ENCODE measurements around the gene SDCBP2.
A peak's percentile ranks its signal among the peaks of the same experiment; 100 is the strongest.

SDCBP2 gene

DNA sequence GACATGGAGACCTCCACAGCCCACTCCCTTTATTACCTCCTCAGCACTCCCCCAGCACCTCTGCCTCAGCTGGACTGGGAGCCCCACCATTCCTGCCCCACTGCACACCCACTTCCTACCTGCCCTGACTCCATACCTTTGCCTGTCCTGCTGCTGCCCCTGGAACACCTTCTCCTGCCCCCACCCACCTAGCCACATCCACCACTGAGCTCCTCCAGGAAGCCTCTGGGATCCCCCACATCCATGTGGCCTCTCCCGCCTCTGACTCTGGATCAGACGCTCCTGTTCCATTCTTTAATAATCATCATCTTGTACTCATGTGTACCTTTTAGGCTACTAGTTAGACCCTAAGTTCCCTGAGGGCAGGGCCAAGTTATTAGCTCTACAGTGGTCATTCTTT is 2.2 kb upstream of the SDCBP2 start:
- DNase-seq (ENCODE audit: low read depth, low spot score), result no peak

DNA sequence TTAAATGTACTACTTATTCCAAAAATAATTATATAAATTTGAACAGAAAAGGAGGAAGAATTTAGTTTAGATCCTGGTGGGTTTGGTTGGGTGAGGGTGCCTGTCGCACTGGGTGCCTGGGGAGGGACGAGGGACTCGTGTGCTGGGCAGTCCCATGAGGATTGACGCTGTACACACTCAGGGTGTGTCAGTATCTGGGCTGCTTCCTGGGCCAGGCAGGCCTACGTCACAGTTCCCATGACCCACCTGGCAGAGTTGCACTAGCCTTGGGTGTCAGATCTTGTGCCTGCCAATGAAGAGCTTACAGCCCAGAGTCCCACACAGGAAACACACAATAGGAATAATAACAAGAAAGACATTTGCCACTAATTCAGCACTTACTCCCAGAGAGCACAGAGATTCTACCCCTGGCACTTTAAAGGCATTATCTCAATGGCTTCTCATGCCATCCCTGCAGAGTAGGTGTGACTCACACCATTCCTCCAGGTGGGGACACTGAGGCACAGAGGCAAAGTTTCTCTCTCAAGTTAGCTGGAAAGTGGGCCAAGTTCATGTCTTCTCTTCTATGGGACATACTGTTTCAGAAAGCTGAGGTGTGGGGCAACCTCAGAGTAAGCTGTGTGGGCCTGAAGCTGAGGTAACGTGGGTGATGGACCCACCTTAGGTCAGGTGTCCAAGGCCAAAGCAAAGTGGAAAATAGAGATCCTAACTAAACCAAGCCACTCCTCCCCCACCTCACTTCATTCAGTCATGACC is 1.3 kb upstream of the SDCBP2 start:
- no peak for DNase-seq (ENCODE audit: low read depth, low spot score)

DNA sequence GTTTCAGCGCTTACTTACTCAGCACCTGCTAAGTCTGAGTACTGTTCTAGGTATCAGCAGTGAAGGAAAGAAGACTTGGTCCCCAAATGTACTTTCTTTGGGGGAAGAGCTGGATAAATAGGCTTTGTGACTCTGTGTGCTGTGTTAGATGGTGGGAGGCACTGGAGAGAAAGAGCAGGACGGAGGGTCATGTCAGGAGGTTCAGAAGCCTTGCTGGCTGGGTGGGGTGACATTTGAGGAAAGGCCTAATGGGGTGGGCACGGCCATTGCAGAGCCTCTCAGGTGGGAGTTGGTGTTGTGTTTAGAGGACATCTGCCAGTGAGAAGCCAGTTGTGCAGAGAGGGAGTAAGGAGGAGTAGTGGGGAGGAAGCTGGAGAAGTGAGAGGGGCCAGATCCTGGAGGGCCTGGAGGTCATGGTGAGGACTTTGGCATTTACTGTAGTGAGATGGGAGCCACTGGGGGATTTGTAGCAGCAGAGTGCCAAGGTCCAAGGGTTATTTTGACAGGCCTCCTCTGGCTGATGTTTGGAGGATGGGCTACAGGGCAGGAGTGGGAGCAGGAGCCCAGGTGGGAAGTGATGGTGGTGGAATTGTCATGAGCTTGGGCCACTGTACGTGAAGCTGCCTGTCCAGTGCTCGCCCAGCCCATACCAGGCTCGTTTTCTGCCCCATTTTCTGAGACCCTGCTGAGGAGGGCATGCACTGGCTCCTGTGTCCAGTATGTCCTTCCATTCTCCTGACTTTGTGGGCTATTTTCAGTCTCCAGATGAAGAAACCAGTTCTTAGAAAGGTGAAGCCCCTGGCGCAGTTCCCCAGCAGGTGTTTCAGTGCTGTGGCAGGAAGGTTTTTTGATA is 886 bp downstream of the SDCBP2 start:
- no peak for DNase-seq (ENCODE audit: low read depth, low spot score)

DNA sequence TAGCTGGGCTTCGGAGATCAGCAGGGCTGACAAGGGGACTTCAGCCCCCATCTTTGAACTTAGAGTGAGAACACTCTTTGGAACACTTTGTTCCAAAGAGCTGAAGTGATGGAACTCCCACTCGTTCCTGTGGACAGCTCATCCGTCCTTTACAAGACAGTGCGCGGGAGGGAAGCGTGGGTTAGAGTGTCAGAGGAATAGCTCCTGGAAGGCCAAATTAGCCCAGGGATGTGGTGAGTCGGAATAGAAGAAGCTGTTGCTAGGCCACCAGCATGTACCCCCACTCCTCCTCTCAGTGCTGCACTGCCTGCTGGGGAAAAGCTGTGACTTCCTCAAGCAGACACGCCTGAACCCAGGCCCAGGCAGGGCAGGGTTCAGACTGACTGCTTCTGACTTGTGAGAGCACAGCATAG is 1.7 kb downstream of the SDCBP2 start:
- DNase-seq (ENCODE audit: low read depth, low spot score), result no peak

DNA sequence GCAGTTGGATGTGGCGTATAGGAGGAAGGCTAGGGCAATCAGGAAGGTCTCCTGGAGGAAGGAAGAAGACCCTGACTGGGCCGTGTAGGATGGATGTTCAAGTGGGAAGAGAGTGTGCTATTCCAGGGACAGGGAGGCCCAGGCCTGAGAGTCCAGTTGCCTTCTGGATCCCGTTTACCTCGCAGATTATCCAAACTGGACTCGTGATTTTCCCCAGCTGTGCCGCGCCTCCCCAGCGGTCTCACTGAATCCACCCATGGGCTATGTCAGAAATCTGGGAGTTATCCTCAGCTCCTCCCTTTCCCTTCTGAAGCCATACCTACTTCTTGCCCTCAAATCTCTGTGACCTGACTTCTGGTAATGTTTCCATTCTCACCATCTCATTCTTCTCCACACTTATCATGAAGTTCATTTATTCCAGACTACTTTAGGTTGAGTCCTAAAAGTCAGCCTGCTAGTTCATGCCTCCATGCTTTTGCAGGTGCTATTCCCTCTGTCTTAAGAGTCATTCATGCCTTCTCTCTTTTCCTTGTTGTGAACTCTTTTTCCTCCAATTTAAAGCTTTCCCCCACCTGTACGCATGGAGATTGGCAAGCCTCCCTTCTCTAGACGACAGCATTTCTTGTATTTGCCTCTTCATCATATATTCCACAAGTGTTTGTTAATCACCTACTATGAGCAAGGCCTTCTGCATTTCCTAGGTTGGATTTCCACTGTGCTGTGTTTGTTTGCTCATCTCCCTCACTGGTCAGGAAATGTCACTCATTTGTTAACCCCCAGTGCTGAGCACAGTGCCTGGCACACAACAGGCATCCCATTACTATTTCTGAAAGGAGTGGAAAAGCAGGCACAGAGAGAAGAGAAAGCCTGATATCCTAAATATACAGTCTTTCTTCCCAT is 2.7 kb downstream of the SDCBP2 start:
- DNase-seq (ENCODE audit: low read depth, low spot score), result no peak

DNA sequence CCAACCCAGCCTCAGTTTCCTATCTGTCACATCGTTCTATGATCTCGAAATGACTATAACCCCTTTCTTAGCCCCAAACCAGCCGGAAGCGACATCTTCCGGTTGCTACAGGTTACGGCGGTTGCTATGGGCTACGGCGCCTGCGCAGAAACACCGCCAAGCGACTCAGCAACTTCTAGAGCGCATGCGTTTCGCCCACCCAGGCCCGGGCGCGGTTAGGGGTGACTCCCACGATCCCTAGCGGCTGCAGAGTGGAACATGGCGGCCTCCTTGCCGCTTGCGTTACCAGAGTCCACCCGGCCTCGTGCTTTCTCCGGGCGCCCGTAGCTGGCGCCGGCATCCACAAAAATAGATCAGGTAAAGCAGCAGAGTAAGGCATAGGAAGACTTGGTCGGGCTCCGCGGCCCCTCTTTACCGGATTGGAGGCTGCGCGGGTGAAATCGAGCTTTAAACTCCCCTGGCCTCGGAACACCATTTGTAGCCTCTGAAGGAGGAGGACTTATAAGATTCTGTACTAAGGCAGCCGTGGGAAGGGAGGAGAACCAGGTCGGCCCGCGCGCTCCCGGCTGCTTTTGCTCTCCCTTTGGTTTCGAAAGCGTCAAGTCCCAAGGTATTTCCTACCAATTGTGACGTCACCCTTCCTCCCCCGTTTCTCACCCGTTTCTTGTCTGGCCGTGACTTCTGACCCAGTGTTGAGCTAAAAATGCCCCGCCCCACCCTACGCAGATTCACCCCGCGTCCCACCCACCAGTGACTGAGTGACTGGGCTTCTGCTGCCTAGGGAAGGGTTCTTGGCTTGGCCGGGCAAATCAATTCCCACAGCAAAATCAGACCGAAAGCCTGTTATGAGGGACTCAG is 3.5 kb downstream of the SDCBP2 start:
- peak; percentile 90 for DNase-seq (ENCODE audit: low read depth, low spot score)

DNA sequence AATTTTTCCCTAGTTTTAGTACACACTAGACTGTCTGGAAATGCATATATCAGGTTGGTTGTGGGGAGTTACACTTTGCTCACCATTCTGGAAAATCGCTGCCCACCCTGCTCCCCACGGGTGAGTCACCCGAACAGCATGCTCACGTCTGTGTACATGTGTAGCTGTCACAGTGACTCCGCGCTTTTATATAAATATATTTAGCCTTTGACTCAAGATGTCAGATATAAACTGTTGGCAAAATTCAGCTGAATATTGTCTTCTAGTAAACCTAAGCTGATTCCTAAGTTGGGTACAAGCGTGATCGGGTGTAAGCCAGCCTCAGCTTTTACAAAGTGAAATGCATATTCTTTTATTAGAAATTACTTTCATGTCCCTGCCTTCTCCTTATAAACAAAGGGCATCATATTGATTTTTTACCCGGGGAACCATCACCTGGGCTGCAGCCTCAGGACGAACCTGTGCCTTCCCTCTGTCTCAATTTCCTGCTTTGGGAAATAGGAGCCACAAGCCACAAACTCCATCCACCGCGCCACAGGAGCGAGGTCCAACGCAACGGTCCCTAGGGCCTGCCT is 4.3 kb downstream of the SDCBP2 start:
- DNase-seq (ENCODE audit: low read depth, low spot score), result no peak

DNA sequence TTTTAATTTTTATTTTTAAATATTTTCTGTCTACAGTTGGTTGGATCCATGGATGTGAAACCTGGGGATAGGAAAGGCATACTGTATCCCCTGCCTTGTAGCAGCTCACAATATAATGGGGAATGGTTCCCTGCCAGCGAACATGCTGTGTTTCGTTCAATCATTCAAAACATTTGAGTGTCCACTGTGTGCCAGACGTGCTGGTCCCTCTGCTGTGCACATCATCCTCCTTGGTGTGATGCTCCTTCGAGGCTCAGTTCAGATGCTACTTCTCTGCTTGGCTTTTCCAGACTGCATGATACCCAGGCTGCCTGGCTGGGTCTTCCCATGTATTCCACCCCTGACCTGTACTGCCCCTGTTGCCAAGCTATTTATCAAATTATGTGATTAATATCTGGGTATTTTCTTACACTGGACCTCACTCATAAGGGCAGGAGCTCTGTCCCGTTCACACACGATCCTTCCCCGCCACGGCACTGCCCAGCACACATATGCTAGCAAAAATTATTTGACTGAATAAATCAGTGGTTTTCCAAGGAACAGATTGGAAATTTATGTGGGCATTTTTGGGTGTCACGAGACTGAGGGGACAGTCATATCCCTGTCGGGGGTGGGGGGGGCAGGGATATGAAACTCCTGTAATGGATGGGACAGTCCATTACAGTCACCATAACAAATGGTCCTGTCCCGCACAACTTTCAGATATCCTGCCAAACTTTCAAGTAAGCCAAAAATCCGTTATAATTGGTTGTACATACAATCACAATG is 4.9 kb downstream of the SDCBP2 start:
- DNase-seq (ENCODE audit: low read depth, low spot score), result no peak

DNA sequence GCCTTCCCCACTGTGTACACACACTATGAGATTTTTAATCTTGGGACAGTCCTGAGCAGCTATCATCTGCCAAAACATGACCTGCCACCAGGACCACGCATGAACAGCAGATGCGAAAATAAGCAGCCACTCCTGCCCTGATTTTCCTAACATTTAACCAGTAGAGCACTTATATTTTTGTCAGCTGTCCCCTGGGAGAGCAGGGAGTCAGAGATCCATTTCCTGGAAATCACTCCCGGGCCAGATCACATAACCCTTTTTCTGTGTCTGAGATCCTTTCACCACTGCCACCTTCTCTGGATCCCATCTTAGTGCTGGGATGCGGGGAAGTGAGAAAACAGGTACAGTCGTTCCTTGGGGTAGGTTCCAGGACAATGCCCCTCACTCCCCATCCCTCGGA is 5.7 kb downstream of the SDCBP2 start:
- no peak for DNase-seq (ENCODE audit: low read depth, low spot score)

DNA sequence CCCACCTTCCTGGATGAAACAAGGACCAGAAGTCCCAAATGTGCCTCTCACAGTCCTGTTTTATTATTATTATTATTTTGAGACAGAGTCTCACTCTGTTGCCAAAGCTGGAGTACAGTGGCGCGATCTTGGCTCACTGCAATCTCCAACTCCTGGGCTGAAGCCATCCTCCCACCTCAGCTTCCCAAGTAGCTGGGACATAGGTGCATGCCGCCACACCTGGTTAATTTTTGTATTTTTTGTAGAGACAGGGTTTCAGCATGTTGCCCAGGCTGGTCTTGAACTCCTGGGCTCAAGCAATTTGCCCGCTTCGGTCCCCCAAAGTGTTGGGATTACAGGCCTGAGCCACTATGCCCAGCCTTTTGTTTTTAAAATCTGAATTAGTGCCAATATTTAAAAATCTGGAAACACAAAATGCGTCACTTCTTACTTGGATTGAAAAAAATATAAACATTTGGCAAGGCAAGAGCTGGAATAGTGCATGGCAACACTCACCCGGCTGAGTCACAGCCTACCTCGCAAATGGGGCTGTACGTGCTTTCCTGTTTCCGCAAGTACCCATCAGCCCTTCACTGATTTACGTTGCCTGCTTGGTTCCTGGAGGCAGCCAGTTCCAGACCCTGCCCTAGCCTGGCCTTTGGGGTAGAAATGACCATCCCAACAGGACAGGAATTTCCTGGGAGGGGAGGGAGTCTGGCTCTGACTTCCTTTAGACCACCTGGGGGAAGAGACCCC is 6.3 kb downstream of the SDCBP2 start:
- DNase-seq (ENCODE audit: low read depth, low spot score), result no peak

DNA sequence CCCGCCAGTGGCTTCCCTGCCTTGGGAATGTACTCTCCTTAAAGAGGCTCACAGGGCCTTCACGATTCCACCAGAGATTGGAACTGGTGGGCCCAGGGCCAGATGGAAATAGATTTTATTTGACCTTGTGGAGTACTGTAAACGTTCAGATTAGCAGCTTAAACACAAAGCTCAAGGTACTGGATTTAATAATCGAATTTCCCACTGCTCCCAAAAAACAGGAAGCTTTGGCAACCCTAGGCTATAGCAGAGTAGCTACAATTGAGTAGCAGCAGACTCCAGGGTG is 7.3 kb downstream of the SDCBP2 start:
- no peak for DNase-seq (ENCODE audit: low read depth, low spot score)

DNA sequence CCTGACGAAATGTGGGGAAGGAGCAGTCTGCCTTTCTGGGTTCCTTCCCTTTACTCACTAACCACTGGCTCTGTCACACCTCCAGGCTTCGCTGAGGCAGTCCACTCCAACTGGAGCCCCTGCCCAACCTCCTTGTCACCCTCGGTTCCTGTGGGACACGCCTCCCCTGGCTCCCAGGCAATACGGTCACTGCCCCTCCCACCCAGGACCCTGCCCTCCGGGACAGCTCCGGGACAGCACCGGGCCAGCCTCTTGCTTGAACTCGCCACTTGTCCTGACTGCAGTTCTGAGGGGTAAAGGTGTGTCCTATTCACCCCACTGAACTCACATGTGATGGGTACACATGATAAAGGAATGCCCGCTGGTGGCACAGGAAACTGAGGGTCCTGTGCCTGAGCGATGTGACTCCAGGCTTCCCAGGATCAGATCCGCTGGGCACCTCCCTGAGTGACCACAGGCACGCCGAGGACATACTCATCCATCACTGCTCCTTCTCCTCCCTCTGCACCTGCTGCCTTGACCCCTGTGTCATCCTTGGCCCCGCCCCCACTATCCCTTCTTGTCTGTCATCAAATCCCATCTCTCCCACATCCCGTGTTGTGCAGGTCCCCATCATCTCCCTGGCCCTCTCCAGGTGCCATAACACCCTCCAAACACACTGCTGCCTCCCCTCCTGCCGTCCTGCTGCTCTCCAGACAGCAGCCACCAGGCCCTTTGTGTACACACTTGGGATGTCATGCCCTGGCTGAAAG is 7.9 kb downstream of the SDCBP2 start:
- no peak for DNase-seq (ENCODE audit: low read depth, low spot score)

DNA sequence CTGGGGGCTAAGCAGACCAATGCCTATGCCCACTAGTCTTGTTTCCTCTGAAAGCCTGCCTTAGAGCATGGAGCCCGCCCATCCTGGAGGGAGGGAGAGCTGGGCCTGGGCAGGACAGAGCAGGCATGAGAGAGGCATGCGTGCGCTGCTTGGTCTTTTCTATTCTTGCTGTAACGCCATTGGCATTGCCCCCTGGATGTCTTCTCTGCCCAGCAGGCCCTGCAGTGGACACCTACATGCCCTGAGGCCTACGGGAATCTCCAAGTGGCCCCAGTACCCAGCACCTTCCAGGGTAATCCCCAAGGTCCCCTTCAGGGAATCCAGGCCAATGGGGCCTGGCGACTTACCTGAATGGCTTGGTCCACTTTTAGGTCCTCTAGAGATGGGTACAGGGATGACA is 8.9 kb downstream of the SDCBP2 start:
- DNase-seq (ENCODE audit: low read depth, low spot score), result no peak

DNA sequence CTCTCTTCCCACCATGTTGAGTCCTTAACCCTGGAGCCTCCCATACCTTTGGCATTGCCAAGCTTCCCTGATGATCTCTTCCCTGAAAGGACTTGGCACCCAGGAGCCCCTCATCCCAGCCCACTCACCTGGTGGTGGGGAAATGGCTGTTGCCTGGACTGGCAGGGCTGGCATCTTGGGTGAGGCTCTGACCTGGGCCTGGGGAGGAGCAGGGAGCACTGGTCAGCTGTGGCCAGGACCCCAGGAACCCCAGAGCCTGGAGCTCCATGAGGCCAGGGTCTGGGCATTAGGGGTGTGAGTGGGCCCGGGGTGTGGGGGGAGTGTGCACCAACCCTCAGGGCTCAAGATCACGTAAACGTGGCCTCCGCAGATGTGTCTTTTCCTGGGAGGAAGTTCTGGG is 9.5 kb downstream of the SDCBP2 start:
- DNase-seq (ENCODE audit: low read depth, low spot score), result no peak

DNA sequence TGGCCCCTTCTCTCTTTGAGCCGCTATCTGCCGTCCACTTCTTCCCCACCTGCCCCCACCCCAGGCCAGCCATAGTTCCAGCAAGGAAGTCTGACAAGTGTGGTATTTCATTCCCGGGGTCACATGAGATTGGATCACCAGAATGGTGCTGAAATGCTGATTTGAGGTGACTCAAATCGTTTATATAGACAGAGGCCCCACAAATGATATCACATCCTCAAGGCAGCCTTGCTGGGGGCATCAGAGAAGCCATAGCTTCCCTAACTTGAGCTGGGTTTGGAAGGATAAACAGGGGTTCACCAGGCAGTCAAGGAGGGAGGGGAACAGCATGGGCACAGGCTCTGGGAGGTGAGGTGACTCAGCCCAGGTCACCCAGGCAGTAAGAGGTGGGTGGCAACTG is 9.9 kb downstream of the SDCBP2 start:
- DNase-seq (ENCODE audit: low read depth, low spot score), result no peak

DNA sequence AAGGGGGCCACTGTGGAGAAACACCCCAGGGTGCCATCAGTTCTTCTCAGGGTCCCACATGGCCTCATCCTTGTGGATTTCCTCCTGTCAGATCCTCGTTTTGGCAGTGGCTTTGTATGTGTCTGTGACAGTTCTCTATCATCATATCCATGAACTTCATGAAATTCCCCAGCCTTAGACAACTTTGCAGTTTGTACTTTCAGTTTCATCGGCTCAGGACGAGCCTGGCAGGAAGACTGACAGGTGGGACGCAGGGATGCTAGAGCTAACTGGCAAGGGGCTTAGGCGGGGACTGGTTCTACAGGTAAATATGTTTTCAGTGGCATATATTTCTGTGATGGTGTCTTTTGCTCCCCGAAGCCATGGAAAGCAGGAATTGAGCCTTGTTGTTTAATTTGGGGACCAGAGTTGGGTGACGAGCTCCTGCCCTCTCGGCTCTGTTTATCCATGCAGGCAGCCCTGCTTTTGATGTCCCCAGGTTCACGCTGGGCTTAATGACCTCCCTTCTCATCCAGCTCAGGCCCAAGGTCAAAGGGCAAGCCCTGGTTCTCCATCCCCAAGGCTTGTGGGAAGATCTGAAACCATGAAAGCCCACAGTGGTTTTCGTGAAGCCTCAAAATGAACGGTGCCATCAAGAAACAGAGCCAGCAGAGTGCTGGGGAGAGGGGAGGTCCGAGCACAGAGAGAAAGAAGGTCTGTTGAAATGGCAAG is 11.2 kb downstream of the SDCBP2 start:
- DNase-seq (ENCODE audit: low read depth, low spot score), result no peak

DNA sequence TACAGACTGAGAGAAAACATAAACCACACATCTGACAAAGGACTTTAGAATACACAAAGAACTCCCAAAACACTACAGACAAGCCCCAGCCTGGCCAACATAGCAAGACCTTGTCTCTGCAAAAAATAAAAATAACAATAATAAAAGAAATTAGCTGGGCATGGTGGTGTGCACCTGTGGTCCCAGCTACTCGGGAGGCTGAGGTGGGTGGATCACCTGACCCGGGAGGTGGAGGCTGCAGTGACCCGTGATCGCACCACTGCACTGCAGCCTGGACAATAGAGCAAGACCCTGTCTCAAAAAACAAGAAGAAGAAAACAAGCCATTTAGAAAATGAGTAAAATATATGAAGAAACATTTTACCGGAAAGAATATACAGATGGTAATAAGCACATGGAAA is 13.1 kb downstream of the SDCBP2 start:
- DNase-seq (ENCODE audit: low read depth, low spot score), result no peak
